PC-9 (cell line): ENCODE results near the gene LRMDA. TPM values are rescaled to one million over a fixed set of nuclear protein-coding genes. Genes with fewer than 3 reads are reported as not detected.

Source experiments
- BruUV-seq: library from RNA; stranded (reverse); fragments of 400-500 nt; replicated peaks from 2 replicates; lab custom pipeline; 2021; lab: Mats Ljungman, UMichigan
- CTCF ChIA-PET: fragments of 300-600 bp; sonication (Branson Sonifier 250); formaldehyde crosslinking; loops from one replicate; lab custom pipeline; 2022; ENCODE audit warnings: antibody characterized with exemption; lab: Charles Lee
- POLR2A ChIA-PET: fragments of 300-600 bp; sonication (Branson Sonifier 250); formaldehyde crosslinking; loops from one replicate; lab custom pipeline; 2022; ENCODE audit warnings: antibody characterized with exemption; ENCODE audit not compliant: unreplicated experiment; lab: Charles Lee
- DNase-seq, 2 experiments: peaks; one replicate each; pipeline versions ENCODE4 v3.0.0 to v3.0.0-alpha.2; 2015 to 2022; ENCODE audit warnings: mixed read lengths in 1 of 2
- H2AFZ ChIP-seq: fragments of 200-600 bp; sonication (generic); 2 replicates; pipeline ENCODE4 v1.8.1; 2017; ENCODE audit warnings: antibody characterized with exemption
- H3F3A ChIP-seq: fragments of 200-600 bp; sonication (generic); 2 replicates; pipeline ENCODE4 v1.8.1; 2017; ENCODE audit warnings: antibody characterized with exemption, mild to moderate bottlenecking, low read depth; ENCODE audit not compliant: insufficient read depth
- H3K27ac ChIP-seq: fragments of 200-600 bp; sonication (generic); 2 replicates; pipeline ENCODE4 v1.6.1; 2016; ENCODE audit warnings: mixed run types
- H3K27me3 ChIP-seq: fragments of 200-600 bp; sonication (generic); 2 replicates; pipeline ENCODE4 v1.6.1; 2016; ENCODE audit warnings: low read depth, mixed run types; ENCODE audit not compliant: insufficient read depth
- H3K36me3 ChIP-seq: fragments of 200-600 bp; sonication (generic); 2 replicates; pipeline ENCODE4 v1.6.1; 2016; ENCODE audit warnings: low read depth, mixed run types
- H3K4me1 ChIP-seq: fragments of 200-600 bp; sonication (generic); replicated peaks from 2 replicates; pipeline ENCODE4 v1.6.1; 2016; ENCODE audit warnings: mixed run types; ENCODE audit not compliant: insufficient read depth
- H3K4me2 ChIP-seq: fragments of 200-600 bp; sonication (generic); 2 replicates; pipeline ENCODE4 v1.6.1; 2017; ENCODE audit warnings: mixed run types
- H3K4me3 ChIP-seq: fragments of 200-600 bp; sonication (generic); 2 replicates; pipeline ENCODE4 v1.6.1; 2016; ENCODE audit warnings: mixed run types
- H3K79me2 ChIP-seq: fragments of 200-600 bp; sonication (generic); 2 replicates; pipeline ENCODE4 v1.6.1; 2017; ENCODE audit warnings: low read depth, mixed run types
- H3K9me2 ChIP-seq: fragments of 200-600 bp; sonication (generic); 2 replicates; pipeline ENCODE4 v1.8.1; 2017; ENCODE audit warnings: mild to moderate bottlenecking; ENCODE audit not compliant: insufficient read depth
- H3K9me3 ChIP-seq: fragments of 200-600 bp; sonication (generic); 2 replicates; pipeline ENCODE4 v1.8.1; 2016; ENCODE audit warnings: low read depth; ENCODE audit not compliant: insufficient read depth
- H4K20me1 ChIP-seq: fragments of 200-600 bp; sonication (generic); 2 replicates; pipeline ENCODE4 v1.8.1; 2017; ENCODE audit not compliant: insufficient read depth
- EZH2 ChIP-seq: fragments of 200-600 bp; sonication (generic); IDR thresholded peaks from 2 replicates; pipeline ENCODE4 v1.8.0; 2017; ENCODE audit warnings: antibody characterized with exemption, low read depth
- intact Hi-C: fragments of 100-400 bp; cut with micrococcal nuclease; formaldehyde crosslinking; loops from one replicate; pipeline ENCODE4 v1.10.0; 2022; ENCODE audit not compliant: unreplicated experiment
- total RNA-seq: library from RNA; stranded (reverse); gene quantifications from 2 replicates; pipeline ENCODE4 v1.2.3, GENCODE V29; 2021
- TF ChIP-seq, protein P1 (sequence below): fragments of 200-600 bp; sonication (generic); conservative IDR thresholded peaks from 2 replicates; pipeline ENCODE4 v1.6.1; 2017; ENCODE audit warnings: mixed run types, antibody characterized with exemption, mild to moderate bottlenecking, moderate library complexity

Gene LRMDA
- total RNA-seq, 1 experiment from 2014 or later, result not detected

DNA sequence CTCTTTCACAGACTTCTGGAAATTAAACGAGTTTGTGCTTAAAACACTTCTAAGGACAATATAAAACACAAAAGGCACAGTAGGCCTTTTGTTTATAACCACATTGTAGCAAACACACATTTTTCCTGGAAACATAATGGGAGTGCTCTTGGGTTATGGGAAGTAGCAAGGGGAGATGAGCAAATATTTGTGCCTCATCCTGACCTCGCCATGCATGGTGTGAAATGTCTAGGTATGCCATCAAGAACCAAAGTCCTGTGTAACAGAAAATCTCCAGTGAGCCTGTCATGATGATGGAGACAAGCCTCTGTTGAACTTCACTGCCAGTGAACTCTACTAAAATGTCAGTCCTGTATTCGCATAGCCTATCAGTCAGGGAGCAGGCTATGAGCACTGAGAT lies 1029.6 kb downstream of the LRMDA start:
- POLR2A ChIA-PET, result no interaction called here

DNA sequence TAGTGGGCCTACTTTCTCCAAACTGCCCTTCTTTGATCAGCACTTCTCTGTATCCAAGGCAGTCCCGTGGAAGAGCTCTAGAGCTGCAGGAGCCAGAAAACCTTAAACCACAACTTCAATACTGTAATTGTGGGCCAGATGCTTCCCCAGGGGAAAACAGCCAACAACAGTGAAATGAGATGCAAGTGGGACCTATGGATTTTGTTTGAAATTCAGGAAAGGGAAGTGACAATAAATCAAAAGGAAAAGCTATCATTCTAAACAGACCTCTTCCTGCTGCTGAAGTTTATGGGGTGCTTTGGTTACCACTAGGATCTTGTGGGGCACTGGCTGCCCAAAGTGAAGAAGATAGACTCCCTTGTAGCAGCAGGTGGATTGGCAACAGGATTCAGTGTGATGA lies 1031.7 kb downstream of the LRMDA start:
- Histone ChIP-seq H3K27ac (no peak overlapping the region), H3K4me3 (no peak overlapping the region), H3K4me1 (no peaks in the 10 kb centered on the region), H4K20me1 (no peaks in the 10 kb centered on the region), H3K4me2 (no peak overlapping the region), H3K9me3 (no peaks in the 10 kb centered on the region), H2AFZ (no peak overlapping the region), H3K79me2 (no peaks in the 10 kb centered on the region), H3K27me3 (no peaks in the 10 kb centered on the region), H3K9me2 (no peaks in the 10 kb centered on the region), H3K36me3 (no peaks in the 10 kb centered on the region), H3F3A (no peaks in the 10 kb centered on the region)
- intact Hi-C loops, result no loop called here
- DNase-seq, result no peak
- TF ChIP-seq, protein P1, sequence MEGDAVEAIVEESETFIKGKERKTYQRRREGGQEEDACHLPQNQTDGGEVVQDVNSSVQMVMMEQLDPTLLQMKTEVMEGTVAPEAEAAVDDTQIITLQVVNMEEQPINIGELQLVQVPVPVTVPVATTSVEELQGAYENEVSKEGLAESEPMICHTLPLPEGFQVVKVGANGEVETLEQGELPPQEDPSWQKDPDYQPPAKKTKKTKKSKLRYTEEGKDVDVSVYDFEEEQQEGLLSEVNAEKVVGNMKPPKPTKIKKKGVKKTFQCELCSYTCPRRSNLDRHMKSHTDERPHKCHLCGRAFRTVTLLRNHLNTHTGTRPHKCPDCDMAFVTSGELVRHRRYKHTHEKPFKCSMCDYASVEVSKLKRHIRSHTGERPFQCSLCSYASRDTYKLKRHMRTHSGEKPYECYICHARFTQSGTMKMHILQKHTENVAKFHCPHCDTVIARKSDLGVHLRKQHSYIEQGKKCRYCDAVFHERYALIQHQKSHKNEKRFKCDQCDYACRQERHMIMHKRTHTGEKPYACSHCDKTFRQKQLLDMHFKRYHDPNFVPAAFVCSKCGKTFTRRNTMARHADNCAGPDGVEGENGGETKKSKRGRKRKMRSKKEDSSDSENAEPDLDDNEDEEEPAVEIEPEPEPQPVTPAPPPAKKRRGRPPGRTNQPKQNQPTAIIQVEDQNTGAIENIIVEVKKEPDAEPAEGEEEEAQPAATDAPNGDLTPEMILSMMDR, result no peak
- TF ChIP-seq EZH2, result no peak
- BruUV-seq, result no TSS peak
- ChIA-PET CTCF (no interaction called here), POLR2A (no interaction called here)

More for the DNA sequence above, 1029.6 kb downstream of the LRMDA start:
- no TSS peak for BruUV-seq
- no peak overlapping the region for H3K27ac ChIP-seq
- no peaks in the 10 kb centered on the region for H3K79me2 ChIP-seq
- no peak for DNase-seq
- H3K9me2 ChIP-seq, result no peaks in the 10 kb centered on the region
- H3F3A ChIP-seq, result no peaks in the 10 kb centered on the region
- intact Hi-C loops, result no loop called here
- CTCF ChIA-PET, result no interaction called here
- no peak overlapping the region for H3K4me3 ChIP-seq
- no peak for TF ChIP-seq EZH2
- TF ChIP-seq, protein P1, result no peak
- H2AFZ ChIP-seq, result no peak overlapping the region
- no peak overlapping the region for H3K4me2 ChIP-seq
- H3K9me3 ChIP-seq, result no peaks in the 10 kb centered on the region
- no peaks in the 10 kb centered on the region for H3K4me1 ChIP-seq
- no peaks in the 10 kb centered on the region for H3K27me3 ChIP-seq
- no peaks in the 10 kb centered on the region for H3K36me3 ChIP-seq
- H4K20me1 ChIP-seq, result no peaks in the 10 kb centered on the region

DNA sequence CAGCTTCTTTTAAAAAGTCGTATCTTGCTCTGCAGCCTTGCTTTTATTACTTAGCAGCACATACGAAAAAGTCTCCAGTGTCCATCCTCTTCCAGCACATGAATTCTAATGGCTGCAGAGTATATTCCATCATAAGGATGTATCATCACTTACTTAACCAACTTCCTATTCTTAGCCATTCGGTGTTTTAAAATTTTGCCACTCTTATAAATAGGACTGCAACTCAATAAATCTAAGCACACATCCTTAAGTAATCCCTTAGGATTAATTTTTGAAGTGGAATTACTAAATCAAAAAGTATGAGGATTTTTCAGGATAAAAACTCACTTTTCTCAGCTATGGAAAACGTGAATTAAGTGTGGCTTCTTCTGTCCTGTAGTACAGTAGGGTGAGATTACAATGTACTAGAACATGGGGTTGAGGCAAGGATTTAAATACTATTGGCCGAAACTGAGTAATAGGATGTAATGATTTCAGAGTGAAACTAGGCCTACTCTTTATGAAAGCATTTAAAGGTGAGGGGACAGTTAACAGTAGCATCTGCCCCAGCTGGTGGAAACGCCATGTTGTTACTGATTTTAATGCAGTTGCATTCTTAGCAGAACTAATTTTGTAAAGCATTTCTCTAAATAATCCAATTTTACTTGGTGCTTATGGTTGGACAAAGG lies 1035.5 kb downstream of the LRMDA start:
- H3K36me3 ChIP-seq, result no peaks in the 10 kb centered on the region
- TF ChIP-seq, protein P1, result no peak
- TF ChIP-seq EZH2, result no peak
- DNase-seq, result no peak
- no peaks in the 10 kb centered on the region for H3K4me1 ChIP-seq
- POLR2A ChIA-PET, result no interaction called here
- H3F3A ChIP-seq, result no peaks in the 10 kb centered on the region
- intact Hi-C loops, result no loop called here
- no peaks in the 10 kb centered on the region for H3K79me2 ChIP-seq
- CTCF ChIA-PET, result no interaction called here
- H3K4me2 ChIP-seq, result no peak overlapping the region
- H3K27ac ChIP-seq, result no peak overlapping the region
- BruUV-seq, result no TSS peak
- no peaks in the 10 kb centered on the region for H3K9me2 ChIP-seq
- H4K20me1 ChIP-seq, result no peaks in the 10 kb centered on the region
- H2AFZ ChIP-seq, result no peak overlapping the region
- no peaks in the 10 kb centered on the region for H3K27me3 ChIP-seq
- H3K9me3 ChIP-seq, result no peaks in the 10 kb centered on the region
- no peak overlapping the region for H3K4me3 ChIP-seq
